ENCODE measurements around the gene TSPAN9. TPM values are rescaled to one million over a fixed set of nuclear protein-coding genes. Genes with fewer than 3 reads are reported as not detected.

TSPAN9 gene
- total RNA-seq, 1 experiment from 2014 or later, result 13.2 TPM

DNA sequence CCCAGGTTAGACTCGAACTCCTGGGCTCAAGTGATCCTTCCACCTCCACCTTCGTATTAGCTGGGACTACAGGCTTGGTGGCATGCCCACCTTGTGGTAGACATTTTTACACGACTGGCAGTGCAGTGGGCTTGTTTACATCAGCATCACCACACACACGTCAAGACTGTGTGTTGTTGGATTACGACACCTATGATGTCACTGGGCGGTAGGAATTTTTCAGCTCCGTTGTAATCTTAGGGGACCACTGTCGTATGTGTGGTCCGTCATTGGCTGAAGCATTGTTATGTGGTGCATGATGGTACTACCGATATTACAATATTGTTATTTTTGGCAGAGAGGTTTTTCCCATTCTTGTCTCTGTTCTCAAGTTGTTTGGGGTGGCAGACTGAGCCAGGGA lies 50.7 kb downstream of the TSPAN9 start:
- Histone ChIP-seq H3K27me3 (ENCODE audit: insufficient read depth, low read length) (no peaks in the 10 kb centered on the region), H3K4me3 (replicated peaks in 1 of 2; ENCODE audit: low read depth in 1 of 2, low read length in 2 of 2) (no peak overlapping the region), H3K4me2 (ENCODE audit: low read length) (no peak overlapping the region), H3K27ac (ENCODE audit: low read depth, low read length) (no peak overlapping the region), H3K9me2 (ENCODE audit: insufficient read depth) (no peaks in the 10 kb centered on the region), H3K79me2 (ENCODE audit: insufficient read depth, low read length) (no peaks in the 10 kb centered on the region), H3K9ac (ENCODE audit: low read length) (no peak overlapping the region), H3K4me1 (ENCODE audit: control insufficient read depth in 1 of 2, insufficient read depth in 2 of 2, low read length in 2 of 2) (peaks cover 2 to 3% of the 10 kb centered on the region in 2 experiments; a peak in 2 of 4 replicates), H3K9me3 (ENCODE audit: control insufficient read depth in 1 of 2, insufficient read depth in 1 of 2, low read depth in 1 of 2, low read length in 2 of 2) (peaks cover 0 to 3% of the 10 kb centered on the region in 2 experiments; a peak in 1 of 4 replicates), H2AFZ (ENCODE audit: low read depth, low read length, poor library complexity, severe bottlenecking) (no peak overlapping the region), H4K20me1 (ENCODE audit: insufficient read depth) (no peaks in the 10 kb centered on the region), H3K36me3 (ENCODE audit: control insufficient read depth in 1 of 2, insufficient read depth in 2 of 2, low read length in 2 of 2) (no peaks in the 10 kb centered on the region)
- ChIA-PET CTCF (no interaction called here), POLR2A (no interaction called here), RAD21 (ENCODE audit: low non-redundant PET in 1 of 2, low total read pairs in 2 of 2, uncharacterized antibody in 2 of 2, unreplicated experiment in 2 of 2) (no interaction called here)
- no peak; the same call in 1 of the 2 replicates for ATAC-seq
- no peak for TF ChIP-seq SIN3A (IDR thresholded peaks at IDR 0.05; ENCODE audit: low read depth)
- TF ChIP-seq POLR2A (IDR thresholded peaks at IDR 0.05; ENCODE audit: borderline replicate concordance, extremely low read depth, insufficient read depth, insufficient read length), result no peak
- TF ChIP-seq RAD21 (IDR thresholded peaks at IDR 0.05; ENCODE audit: low read depth), result no peak
- TF ChIP-seq ZNF274 (IDR thresholded peaks at IDR 0.05; ENCODE audit: low read depth, low read length), result no peak
- TF ChIP-seq, protein P1, sequence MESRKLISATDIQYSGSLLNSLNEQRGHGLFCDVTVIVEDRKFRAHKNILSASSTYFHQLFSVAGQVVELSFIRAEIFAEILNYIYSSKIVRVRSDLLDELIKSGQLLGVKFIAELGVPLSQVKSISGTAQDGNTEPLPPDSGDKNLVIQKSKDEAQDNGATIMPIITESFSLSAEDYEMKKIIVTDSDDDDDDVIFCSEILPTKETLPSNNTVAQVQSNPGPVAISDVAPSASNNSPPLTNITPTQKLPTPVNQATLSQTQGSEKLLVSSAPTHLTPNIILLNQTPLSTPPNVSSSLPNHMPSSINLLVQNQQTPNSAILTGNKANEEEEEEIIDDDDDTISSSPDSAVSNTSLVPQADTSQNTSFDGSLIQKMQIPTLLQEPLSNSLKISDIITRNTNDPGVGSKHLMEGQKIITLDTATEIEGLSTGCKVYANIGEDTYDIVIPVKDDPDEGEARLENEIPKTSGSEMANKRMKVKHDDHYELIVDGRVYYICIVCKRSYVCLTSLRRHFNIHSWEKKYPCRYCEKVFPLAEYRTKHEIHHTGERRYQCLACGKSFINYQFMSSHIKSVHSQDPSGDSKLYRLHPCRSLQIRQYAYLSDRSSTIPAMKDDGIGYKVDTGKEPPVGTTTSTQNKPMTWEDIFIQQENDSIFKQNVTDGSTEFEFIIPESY (IDR thresholded peaks at IDR 0.05; ENCODE audit: extremely low read depth, insufficient replicate concordance, low read length), result no peak
- TF ChIP-seq, protein P2, sequence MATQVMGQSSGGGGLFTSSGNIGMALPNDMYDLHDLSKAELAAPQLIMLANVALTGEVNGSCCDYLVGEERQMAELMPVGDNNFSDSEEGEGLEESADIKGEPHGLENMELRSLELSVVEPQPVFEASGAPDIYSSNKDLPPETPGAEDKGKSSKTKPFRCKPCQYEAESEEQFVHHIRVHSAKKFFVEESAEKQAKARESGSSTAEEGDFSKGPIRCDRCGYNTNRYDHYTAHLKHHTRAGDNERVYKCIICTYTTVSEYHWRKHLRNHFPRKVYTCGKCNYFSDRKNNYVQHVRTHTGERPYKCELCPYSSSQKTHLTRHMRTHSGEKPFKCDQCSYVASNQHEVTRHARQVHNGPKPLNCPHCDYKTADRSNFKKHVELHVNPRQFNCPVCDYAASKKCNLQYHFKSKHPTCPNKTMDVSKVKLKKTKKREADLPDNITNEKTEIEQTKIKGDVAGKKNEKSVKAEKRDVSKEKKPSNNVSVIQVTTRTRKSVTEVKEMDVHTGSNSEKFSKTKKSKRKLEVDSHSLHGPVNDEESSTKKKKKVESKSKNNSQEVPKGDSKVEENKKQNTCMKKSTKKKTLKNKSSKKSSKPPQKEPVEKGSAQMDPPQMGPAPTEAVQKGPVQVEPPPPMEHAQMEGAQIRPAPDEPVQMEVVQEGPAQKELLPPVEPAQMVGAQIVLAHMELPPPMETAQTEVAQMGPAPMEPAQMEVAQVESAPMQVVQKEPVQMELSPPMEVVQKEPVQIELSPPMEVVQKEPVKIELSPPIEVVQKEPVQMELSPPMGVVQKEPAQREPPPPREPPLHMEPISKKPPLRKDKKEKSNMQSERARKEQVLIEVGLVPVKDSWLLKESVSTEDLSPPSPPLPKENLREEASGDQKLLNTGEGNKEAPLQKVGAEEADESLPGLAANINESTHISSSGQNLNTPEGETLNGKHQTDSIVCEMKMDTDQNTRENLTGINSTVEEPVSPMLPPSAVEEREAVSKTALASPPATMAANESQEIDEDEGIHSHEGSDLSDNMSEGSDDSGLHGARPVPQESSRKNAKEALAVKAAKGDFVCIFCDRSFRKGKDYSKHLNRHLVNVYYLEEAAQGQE (IDR thresholded peaks at IDR 0.05; ENCODE audit: low read depth), result no peak
- no peak for TF ChIP-seq EZH2 (IDR thresholded peaks at IDR 0.05)
- TF ChIP-seq EGR1 (IDR thresholded peaks at IDR 0.05; ENCODE audit: low read depth), result no peak
- TF ChIP-seq POLR2AphosphoS5 (IDR thresholded peaks at IDR 0.05; ENCODE audit: low read depth, low read length), result no peak
- TF ChIP-seq JUND (IDR thresholded peaks at IDR 0.05), result no peak
- BruUV-seq (replicated peaks), result no TSS peak
- intact Hi-C loops (cut with micrococcal nuclease), result no loop called here
- DNase-seq (ENCODE audit: low read depth, low spot score), result no peak

All from HCT116 (cell line).